OCI-LY3 (cell line): ENCODE results near the gene ST3GAL4.

Experiments used
- CTCF ChIP-seq: fragments of 200-600, 300-600 bp; sonication (generic); IDR thresholded peaks from 2 replicates; pipeline ENCODE4 v1.5.1; 2014; ENCODE audit warnings: antibody characterized with exemption, low read length, low read depth
- EZH2phosphoT487 ChIP-seq: fragments of 200-600 bp; shearing (Covaris generic); IDR thresholded peaks from 2 replicates; pipeline ENCODE4 v1.6.1; 2018; ENCODE audit warnings: antibody characterized with exemption, mixed run types, low read depth

GRCh38 chr11:126350836-126351235 is 4.7 kb upstream of the ST3GAL4 start:
- no peak for TF ChIP-seq CTCF
- TF ChIP-seq EZH2phosphoT487: no peak
